Neural cell (in vitro differentiated cells): ENCODE results near the gene WNT4.

Source experiments
- EZH2 ChIP-seq: fragments of 200-600, 300-800 bp; shearing (Covaris generic), sonication (generic); IDR thresholded peaks from 2 replicates; pipeline ENCODE4 v1.6.1; 2014; ENCODE audit warnings: antibody characterized with exemption, low read length, borderline replicate concordance, mild to moderate bottlenecking; ENCODE audit not compliant: insufficient read depth, poor library complexity, severe bottlenecking
- POLR2AphosphoS5 ChIP-seq: IDR thresholded peaks from 2 replicates; pipeline ENCODE4 v1.6.1; 2012
- TAF1 ChIP-seq: IDR thresholded peaks from 2 replicates; pipeline ENCODE4 v1.6.1; 2012; ENCODE audit warnings: low read depth
- TF ChIP-seq, protein P1 (sequence below): fragments of 450-650 bp; IDR thresholded peaks from 2 replicates; pipeline ENCODE4 v1.5.1; 2014; ENCODE audit warnings: antibody characterized with exemption, mild to moderate bottlenecking, moderate library complexity; ENCODE audit not compliant: poor library complexity, severe bottlenecking

DNA sequence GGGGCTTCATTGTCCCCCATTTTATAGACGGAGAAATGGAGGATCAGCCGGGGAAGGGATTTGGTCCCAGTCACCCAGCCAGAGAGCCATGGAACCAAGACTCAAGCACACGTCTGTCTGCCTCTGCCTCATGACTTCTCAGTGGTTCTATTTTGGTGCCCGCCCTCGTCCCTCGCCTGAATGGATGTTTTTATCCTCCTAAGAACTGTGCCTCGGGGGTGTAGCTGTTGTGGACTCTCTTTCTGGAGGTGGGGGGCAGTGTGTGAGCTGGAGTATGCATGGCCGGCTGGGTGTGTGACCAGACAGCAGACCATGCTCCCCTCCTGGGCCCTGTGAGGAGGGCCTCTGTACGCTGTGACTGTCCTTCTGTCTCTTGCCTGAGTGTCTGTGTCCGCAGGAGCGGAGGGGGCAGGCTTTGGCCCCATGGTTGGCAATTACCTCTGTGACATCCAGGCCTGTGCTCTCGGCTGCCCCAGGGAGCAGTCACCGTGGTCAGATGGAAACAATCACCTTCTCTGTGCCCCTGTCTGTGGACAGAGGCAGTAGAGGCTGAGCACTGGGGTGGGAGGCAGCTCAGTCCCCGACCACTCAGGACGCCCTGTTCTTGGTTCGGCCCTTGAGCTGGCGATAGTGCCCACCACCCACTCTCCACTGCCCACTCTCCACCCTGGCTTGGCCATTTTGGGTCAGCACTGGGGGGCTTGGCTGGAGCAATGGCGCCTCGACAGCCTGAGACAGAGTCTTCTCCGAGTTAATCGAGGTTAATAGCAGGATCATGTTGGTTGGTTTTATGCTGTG lies 20.4 kb downstream of the WNT4 start:
- TF ChIP-seq, protein P1, sequence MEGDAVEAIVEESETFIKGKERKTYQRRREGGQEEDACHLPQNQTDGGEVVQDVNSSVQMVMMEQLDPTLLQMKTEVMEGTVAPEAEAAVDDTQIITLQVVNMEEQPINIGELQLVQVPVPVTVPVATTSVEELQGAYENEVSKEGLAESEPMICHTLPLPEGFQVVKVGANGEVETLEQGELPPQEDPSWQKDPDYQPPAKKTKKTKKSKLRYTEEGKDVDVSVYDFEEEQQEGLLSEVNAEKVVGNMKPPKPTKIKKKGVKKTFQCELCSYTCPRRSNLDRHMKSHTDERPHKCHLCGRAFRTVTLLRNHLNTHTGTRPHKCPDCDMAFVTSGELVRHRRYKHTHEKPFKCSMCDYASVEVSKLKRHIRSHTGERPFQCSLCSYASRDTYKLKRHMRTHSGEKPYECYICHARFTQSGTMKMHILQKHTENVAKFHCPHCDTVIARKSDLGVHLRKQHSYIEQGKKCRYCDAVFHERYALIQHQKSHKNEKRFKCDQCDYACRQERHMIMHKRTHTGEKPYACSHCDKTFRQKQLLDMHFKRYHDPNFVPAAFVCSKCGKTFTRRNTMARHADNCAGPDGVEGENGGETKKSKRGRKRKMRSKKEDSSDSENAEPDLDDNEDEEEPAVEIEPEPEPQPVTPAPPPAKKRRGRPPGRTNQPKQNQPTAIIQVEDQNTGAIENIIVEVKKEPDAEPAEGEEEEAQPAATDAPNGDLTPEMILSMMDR, result no peak
- TF ChIP-seq TAF1 (no peak), POLR2AphosphoS5 (no peak), EZH2 (no peak)
